GM12878 (cell line): ENCODE data around the gene NSD2. TPM values are rescaled to one million over a fixed set of nuclear protein-coding genes. Genes with fewer than 3 reads are reported as not detected.

Source experiments
- ATAC-seq: fragments of 200-7000 bp; cut with Tn5 transposase; 3 replicates; pipeline ENCODE4 v1.9.1; 2020; ENCODE audit warnings: mild to moderate bottlenecking, moderate library complexity
- BruUV-seq: library from RNA; stranded (reverse); fragments of 400-500 nt; replicated peaks from 2 replicates; lab custom pipeline; 2021; lab: Mats Ljungman, UMichigan
- CTCF ChIA-PET: fragments of 300-600 bp; sonication (Branson Sonifier 250); formaldehyde crosslinking; extraction: SDS; loops from one replicate; lab custom pipeline; 2021; ENCODE audit warnings: inconsistent platforms; lab: Yijun Ruan, JAX
- POLR2A ChIA-PET: fragments of 350-600 bp; formaldehyde crosslinking; extraction: SDS; loops from one replicate; lab custom pipeline; 2021; ENCODE audit warnings: inconsistent platforms; lab: Charles Lee
- RAD21 ChIA-PET: fragments of 300-600 bp; sonication (Branson Sonifier 250); formaldehyde crosslinking; loops from one replicate; lab custom pipeline; 2023; ENCODE audit warnings: antibody characterized with exemption; ENCODE audit not compliant: unreplicated experiment; lab: Charles Lee
- SMC1A ChIA-PET: fragments of 300-600 bp; sonication (Branson Sonifier 250); formaldehyde crosslinking; loops from one replicate; lab custom pipeline; 2023; ENCODE audit not compliant: unreplicated experiment, uncharacterized antibody; lab: Charles Lee
- DNase-seq: peaks from one replicate; pipeline ENCODE4 v3.0.0-alpha.2; 2011; ENCODE audit warnings: low read depth, low spot score
- FAIRE-seq: peaks from 3 replicates; lab custom pipeline; 2011; peaks lifted over from hg19 to GRCh38; lab: Jason Lieb, UNC
- H2AFZ ChIP-seq: 2 replicates; pipeline ENCODE4 v1.6.0; 2011; ENCODE audit warnings: low read depth, low read length, control low read depth; ENCODE audit not compliant: control insufficient read depth
- H3K27ac ChIP-seq: 2 replicates; pipeline ENCODE4 v1.5.1; 2011; ENCODE audit warnings: control low read depth; ENCODE audit not compliant: control insufficient read depth, insufficient read depth
- H3K27me3 ChIP-seq, 2 experiments: replicated peaks in 1 of 2; 2 replicates each; pipeline versions ENCODE4 v1.6.0 to v1.6.1; 2011; ENCODE audit warnings: low read length in 1 of 2; ENCODE audit not compliant: control insufficient read depth in 2 of 2, insufficient read depth in 2 of 2
- H3K36me3 ChIP-seq, 2 experiments: 2 replicates each; pipeline ENCODE4 v1.5.1; 2011; ENCODE audit warnings: low read length in 1 of 2; ENCODE audit not compliant: control insufficient read depth in 2 of 2, insufficient read depth in 2 of 2
- H3K4me1 ChIP-seq: 2 replicates; pipeline ENCODE4 v1.6.1; 2011; ENCODE audit warnings: mild to moderate bottlenecking, low read length, moderate library complexity, mixed read lengths; ENCODE audit not compliant: control insufficient read depth, insufficient read depth
- H3K4me2 ChIP-seq: 2 replicates; pipeline ENCODE4 v1.6.0; 2011; ENCODE audit warnings: control low read depth; ENCODE audit not compliant: control insufficient read depth, insufficient read depth
- H3K4me3 ChIP-seq: fragments of 200-600 bp; sonication (generic); 2 replicates; pipeline ENCODE4 v1.5.1; 2016
- H3K79me2 ChIP-seq: 2 replicates; pipeline ENCODE4 v1.6.0; 2011; ENCODE audit warnings: low read length; ENCODE audit not compliant: control insufficient read depth, insufficient read depth
- H3K9ac ChIP-seq: 2 replicates; pipeline ENCODE4 v1.8.0; 2011; ENCODE audit warnings: low read length, control low read depth, mixed read lengths; ENCODE audit not compliant: control insufficient read depth, insufficient read depth
- H3K9me3 ChIP-seq: replicated peaks from 3 replicates; pipeline ENCODE4 v1.5.1; 2011; ENCODE audit warnings: mild to moderate bottlenecking, low read length; ENCODE audit not compliant: control insufficient read depth, insufficient read depth
- H4K20me1 ChIP-seq: 2 replicates; pipeline ENCODE4 v1.6.0; 2011; ENCODE audit not compliant: control insufficient read depth, insufficient read depth
- ATF7 ChIP-seq: fragments of 450-650 bp; IDR thresholded peaks from 2 replicates; pipeline ENCODE4 v1.6.1; 2016; ENCODE audit warnings: low read depth, mild to moderate bottlenecking
- E2F4 ChIP-seq: IDR thresholded peaks from 2 replicates; pipeline ENCODE4 v1.6.1; 2012; ENCODE audit warnings: low read depth, low read length, improper control_type of control experiment
- EED ChIP-seq: sonication (generic); IDR thresholded peaks from 2 replicates; pipeline ENCODE4 v1.6.1; 2016; ENCODE audit warnings: antibody characterized with exemption, low read depth
- FOS ChIP-seq: IDR thresholded peaks from 3 replicates; pipeline ENCODE4 v1.6.1; 2011; ENCODE audit warnings: borderline replicate concordance; ENCODE audit not compliant: insufficient read length; ENCODE audit errors: extremely low read depth
- GATAD2B ChIP-seq: fragments of 450-650 bp; conservative IDR thresholded peaks from 2 replicates; pipeline ENCODE4 v1.6.1; 2017; ENCODE audit warnings: low read depth, mild to moderate bottlenecking, moderate library complexity
- HCFC1 ChIP-seq: fragments of 150-350 bp; IDR thresholded peaks from 2 replicates; pipeline ENCODE4 v1.6.1; 2014; ENCODE audit warnings: low read length
- JUND ChIP-seq: IDR thresholded peaks from 2 replicates; pipeline ENCODE4 v1.6.1; 2012; ENCODE audit warnings: low read depth, mild to moderate bottlenecking, low read length, improper control_type of control experiment, moderate library complexity
- LARP7 ChIP-seq: fragments of 450-650 bp; IDR thresholded peaks from 2 replicates; pipeline ENCODE4 v1.6.1; 2017; ENCODE audit warnings: mild to moderate bottlenecking
- NFIC ChIP-seq: IDR thresholded peaks from 2 replicates; pipeline ENCODE4 v1.6.1; 2012; ENCODE audit warnings: low read depth, mild to moderate bottlenecking, inconsistent platforms, low read length, moderate library complexity
- NKRF ChIP-seq: fragments of 450-650 bp; conservative IDR thresholded peaks from 2 replicates; pipeline ENCODE4 v1.6.1; 2017; ENCODE audit warnings: mild to moderate bottlenecking, moderate library complexity
- PML ChIP-seq: IDR thresholded peaks from 2 replicates; pipeline ENCODE4 v1.6.1; 2012; ENCODE audit warnings: low read length, inconsistent platforms
- PRDM15 ChIP-seq: fragments of 450-650 bp; formaldehyde crosslinking; IDR thresholded peaks from 2 replicates; pipeline ENCODE4 v1.4.0; 2020; ENCODE audit warnings: mild to moderate bottlenecking, moderate library complexity
- SMC3 ChIP-seq: IDR thresholded peaks from 2 replicates; pipeline ENCODE4 v1.6.1; 2011; ENCODE audit warnings: low read length, improper control_type of control experiment, borderline replicate concordance
- SP1 ChIP-seq: IDR thresholded peaks from one replicate; pipeline ENCODE4 v1.6.1; 2011; ENCODE audit warnings: low read depth, low read length
- SREBF1 ChIP-seq: IDR thresholded peaks from 2 replicates; pipeline ENCODE4 v1.6.1; 2012; ENCODE audit warnings: mild to moderate bottlenecking, low read length
- YBX1 ChIP-seq: fragments of 450-650 bp; IDR thresholded peaks from 2 replicates; pipeline ENCODE4 v1.6.1; 2016; ENCODE audit warnings: antibody characterized with exemption
- ZSCAN29 ChIP-seq: fragments of 450-650 bp; IDR thresholded peaks from 2 replicates; pipeline ENCODE4 v1.6.1; 2017; ENCODE audit warnings: mild to moderate bottlenecking, moderate library complexity
- whole genome bisulfite sequencing: methylation state at CpG from one replicate; pipeline ENCODE4 v1.1.6; 2016; ENCODE audit warnings: low lambda C conversion rate; ENCODE audit not compliant: insufficient replicate concordance, insufficient coverage; ENCODE audit errors: missing lambda C conversion rate; 5-methylcytosine and 5-hydroxymethylcytosine counted together
- in situ Hi-C: fragments of 300-500 bp; cut with MboI; formaldehyde crosslinking; loops from 9 replicates; pipeline ENCODE4 v1.14.3; 2018; ENCODE audit warnings: mixed read lengths
- intact Hi-C: fragments of 100-400 bp; cut with micrococcal nuclease; formaldehyde crosslinking; loops from one replicate; pipeline ENCODE4 v1.14.2; 2022; ENCODE audit not compliant: unreplicated experiment
- polyA plus RNA-seq, 11 experiments: library from polyadenylated mRNA; depleted of rRNA in 4 of 11; unstranded in 6 of 11; stranded (reverse) in 5 of 11; fragments of >200 nt; fragmentation: Nextera tagmentation in 4 of 11; fragmentation: Illumina TruSeq in 1 of 11; extraction: Ambion mirVana in 4 of 11; extraction: Trizol in 1 of 11; gene quantifications; 1 replicate in 1 of 11; 2 replicates in 10 of 11; pipeline versions ENCODE4 v1.2.1 to v1.2.3, GENCODE V29; 2011 to 2016; ENCODE audit warnings: inconsistent platforms in 2 of 11, missing spikeins in 2 of 11, low read depth in 1 of 11
- total RNA-seq, 4 experiments: library from RNA; depleted of rRNA in 3 of 4; stranded (reverse); fragments of >200 nt in 3 of 4; fragmentation: Illumina TruSeq in 1 of 4; extraction: Trizol in 1 of 4; gene quantifications; 2 replicates each; pipeline versions ENCODE4 v1.2.1 to v1.2.3, GENCODE V29; 2013 to 2021

The NSD2 gene
- total and polyA plus RNA-seq, 10 of the 15 experiments (the other 5 are each of a cell fraction or from before 2014, with no cell fraction given), result 8.6 to 139 (median 67.2) TPM

- Histone ChIP-seq H4K20me1 (no peaks in the 10 kb centered on the region), H3K9ac (no peak overlapping the region), H3K4me2 (no peak overlapping the region), H3K27me3 (no peaks in the 10 kb centered on the region), H3K27ac (no peak overlapping the region), H3K9me3 (no peaks in the 10 kb centered on the region), H2AFZ (no peak overlapping the region), H3K4me1 (0 out of 2 replicates have a peak, but pooled peaks cover 4% of the 10 kb centered on the region), H3K79me2 (no peaks in the 10 kb centered on the region; the same call in 1 of the 2 replicates), H3K4me3 (no peak overlapping the region), H3K36me3 (peaks cover 17 to 18% of the 10 kb centered on the region in 2 experiments)
- in situ Hi-C loops (no loop called here), intact Hi-C loops (no loop called here)
- TF ChIP-seq SREBF1 (no peak), JUND (no peak), ZSCAN29 (no peak), PML (no peak), LARP7 (no peak), SMC3 (no peak), YBX1 (no peak), FOS (no peak), ATF7 (no peak), HCFC1 (no peak), PRDM15 (CRISPR knock-in tag) (no peak), SP1 (no peak), E2F4 (no peak), EED (no peak), GATAD2B (no peak), NKRF (no peak), NFIC (no peak)
- FAIRE-seq, result no peak
- BruUV-seq, result no TSS peak
- no peak for ATAC-seq
- ChIA-PET CTCF (no interaction called here), RAD21 (no interaction called here), POLR2A (no interaction called here), SMC1A (no interaction called here)
- 92% methylated on average over 13 of the region's 13 CpGs for WGBS
- DNase-seq, result no peak
Observed at GRCh38 chr4:1842339-1842895, 28.8 kb upstream of the NSD2 start.
